Endothelial cell of umbilical vein (primary cell): ENCODE data around the gene TLCD5. TPM values are rescaled to one million over a fixed set of nuclear protein-coding genes. Genes with fewer than 3 reads are reported as not detected.

Source experiments
- BruUV-seq: library from RNA; stranded (reverse); fragments of 400-500 nt; replicated peaks from 2 replicates; lab custom pipeline; 2021; lab: Mats Ljungman, UMichigan
- CTCF ChIA-PET: fragments of 300-600, 350-600 bp; sonication (Branson Sonifier 250); formaldehyde crosslinking; loops from one replicate; lab custom pipeline; 2021; ENCODE audit warnings: antibody characterized with exemption, inconsistent platforms; lab: Charles Lee
- POLR2A ChIA-PET: fragments of 300-600, 350-600 bp; sonication (Branson Sonifier 250); formaldehyde crosslinking; loops from one replicate; lab custom pipeline; 2021; ENCODE audit warnings: antibody characterized with exemption, inconsistent platforms; lab: Charles Lee
- DNase-seq: peaks from one replicate; pipeline ENCODE4 v3.0.0-alpha.2; 2011; ENCODE audit warnings: low read depth, low spot score
- FAIRE-seq: peaks from 2 replicates; lab custom pipeline; 2011; peaks lifted over from hg19 to GRCh38; lab: Jason Lieb, UNC
- H2AFZ ChIP-seq: 2 replicates; pipeline ENCODE4 v1.6.0; 2012; ENCODE audit warnings: low read depth, low read length, control low read depth, inconsistent platforms
- H3K27ac ChIP-seq: 2 replicates; pipeline ENCODE4 v1.5.1; 2011; ENCODE audit warnings: low read depth, mild to moderate bottlenecking, control low read depth, low read length, moderate library complexity; ENCODE audit not compliant: insufficient read depth
- H3K27me3 ChIP-seq, 2 experiments: 2 replicates each; pipeline versions ENCODE4 v1.6.0 to v1.6.1; 2011; ENCODE audit warnings: low read length in 2 of 2, mixed read lengths in 1 of 2; ENCODE audit not compliant: control insufficient read depth in 2 of 2, insufficient read depth in 2 of 2
- H3K36me3 ChIP-seq, 2 experiments: 2 replicates in 1 of 2; 3 replicates in 1 of 2; pipeline ENCODE4 v1.5.1; 2011; ENCODE audit warnings: low read length in 2 of 2, mild to moderate bottlenecking in 1 of 2, moderate library complexity in 1 of 2; ENCODE audit not compliant: control insufficient read depth in 2 of 2, insufficient read depth in 2 of 2; ENCODE audit errors: extremely low read depth in 1 of 2
- H3K4me1 ChIP-seq: 3 replicates; pipeline ENCODE4 v1.5.1; 2011; ENCODE audit warnings: mild to moderate bottlenecking, low read length; ENCODE audit not compliant: control insufficient read depth, insufficient read depth; ENCODE audit errors: extremely low read depth
- H3K4me2 ChIP-seq: 2 replicates; pipeline ENCODE4 v1.6.1; 2011; ENCODE audit warnings: low read length, control low read depth, mixed read lengths; ENCODE audit not compliant: insufficient read depth
- H3K4me3 ChIP-seq, 3 experiments: fragments of 200-600 bp in 1 of 3; sonication (generic), shearing (Covaris generic) in 1 of 3; replicated peaks in 1 of 3; 2 replicates each; pipeline ENCODE4 v1.5.1; 2011 to 2016; ENCODE audit warnings: control low read depth in 3 of 3, low read length in 3 of 3, mild to moderate bottlenecking in 2 of 3, inconsistent platforms in 1 of 3, low read depth in 1 of 3, moderate library complexity in 1 of 3; ENCODE audit not compliant: insufficient read depth in 1 of 3
- H3K79me2 ChIP-seq: 2 replicates; pipeline ENCODE4 v1.6.0; 2012; ENCODE audit warnings: low read length, inconsistent platforms; ENCODE audit not compliant: control insufficient read depth, insufficient read depth
- H3K9ac ChIP-seq: replicated peaks from 2 replicates; pipeline ENCODE3; 2011; ENCODE audit warnings: low read length, control low read depth; ENCODE audit not compliant: insufficient read depth; ENCODE audit errors: extremely low read depth
- H3K9me1 ChIP-seq: replicated peaks from 3 replicates; pipeline ENCODE4 v1.6.0; 2011; ENCODE audit warnings: mild to moderate bottlenecking, low read length; ENCODE audit not compliant: control insufficient read depth, insufficient read depth; ENCODE audit errors: extremely low read depth
- H3K9me3 ChIP-seq: replicated peaks from 2 replicates; pipeline ENCODE4 v1.5.1; 2012; ENCODE audit warnings: low read length, inconsistent platforms; ENCODE audit not compliant: control insufficient read depth, insufficient read depth
- H4K20me1 ChIP-seq: replicated peaks from 2 replicates; pipeline ENCODE3; 2011; ENCODE audit warnings: mild to moderate bottlenecking, low read length; ENCODE audit not compliant: control insufficient read depth, insufficient read depth; ENCODE audit errors: extremely low read depth
- CTCF ChIP-seq, 2 donors: IDR thresholded peaks; 1 replicate in 1 of 2; 2 replicates in 1 of 2; pipeline ENCODE4 v1.5.1; 2011; ENCODE audit warnings: low read length in 2 of 2, mild to moderate bottlenecking in 2 of 2, moderate library complexity in 2 of 2, control low read depth in 1 of 2, inconsistent platforms in 1 of 2, low read depth in 1 of 2; ENCODE audit not compliant: insufficient read depth in 1 of 2; ENCODE audit errors: extremely low read depth in 1 of 2
- EZH2 ChIP-seq: IDR thresholded peaks from 2 replicates; pipeline ENCODE4 v1.6.1; 2012; ENCODE audit warnings: borderline replicate concordance, low read depth, mild to moderate bottlenecking, moderate library complexity, low read length, inconsistent platforms; ENCODE audit not compliant: severe bottlenecking
- FOS ChIP-seq: IDR thresholded peaks from 2 replicates; pipeline ENCODE4 v1.6.1; 2011; ENCODE audit warnings: mild to moderate bottlenecking, low read length, moderate library complexity, borderline replicate concordance; ENCODE audit not compliant: insufficient read depth
- JUN ChIP-seq: IDR thresholded peaks from 2 replicates; pipeline ENCODE4 v1.6.1; 2011; ENCODE audit warnings: borderline replicate concordance, low read depth; ENCODE audit not compliant: insufficient read length, insufficient read depth
- MAX ChIP-seq: IDR thresholded peaks from 2 replicates; pipeline ENCODE4 v1.6.1; 2011; ENCODE audit not compliant: insufficient read depth, insufficient read length
- MYC ChIP-seq: IDR thresholded peaks from one replicate; pipeline ENCODE4 v1.6.1; 2011; ENCODE audit warnings: mild to moderate bottlenecking, low read depth, low read length
- POLR2A ChIP-seq: IDR thresholded peaks from 2 replicates; pipeline ENCODE4 v1.6.1; 2012; ENCODE audit warnings: low read depth, mild to moderate bottlenecking, control low read depth, low read length
- POLR2AphosphoS5 ChIP-seq: IDR thresholded peaks from 2 replicates; pipeline ENCODE4 v1.6.1; 2012; ENCODE audit warnings: low read depth, mild to moderate bottlenecking, control low read depth, low read length, moderate library complexity; ENCODE audit not compliant: insufficient read depth
- dilution Hi-C: fragments of 300-500 bp; cut with MboI; formaldehyde crosslinking; loops from one replicate; pipeline ENCODE4 v1.15.0; 2019; ENCODE audit warnings: low sequenced_read_pairs; ENCODE audit not compliant: extremely low pct_ligation_motif_present
- intact Hi-C: fragments of 100-400 bp; cut with micrococcal nuclease; formaldehyde crosslinking; loops from one replicate; pipeline ENCODE4 v1.10.0; 2022
- polyA plus RNA-seq, 4 experiments: library from polyadenylated mRNA; depleted of rRNA in 3 of 4; stranded (reverse) in 3 of 4; unstranded in 1 of 4; fragments of >200 nt; gene quantifications; 2 replicates each; pipeline versions ENCODE4 v1.2.1 to v1.2.3, GENCODE V29; 2011 to 2012; ENCODE audit warnings: missing spikeins in 1 of 4
- total RNA-seq: library from RNA; stranded (reverse); gene quantifications from 2 replicates; pipeline ENCODE4 v1.2.3, GENCODE V29; 2021

TLCD5 gene
- total and polyA plus RNA-seq, 2 donors (not counting 3 experiments of a cell fraction or from before 2014, with no cell fraction given) = 6.3 to 9.7 TPM

GRCh38 chr11:120303004-120303637 is 22.0 kb upstream of the TLCD5 start:
- no peaks in the 10 kb centered on the region for H3K79me2 ChIP-seq
- DNase-seq = peak; percentile 73
- FAIRE-seq = peak; percentile 96
- H3K27me3 ChIP-seq = peaks cover 0 to 6% of the 10 kb centered on the region in 2 experiments
- no TSS peak for BruUV-seq
- peak; percentile 96 to 99 for TF ChIP-seq CTCF (IDR thresholded peaks at IDR 0.05; ENCODE audit: extremely low read depth in 1 of 2, insufficient read depth in 1 of 2, low read depth in 1 of 2, low read length in 2 of 2)
- no peak for TF ChIP-seq EZH2
- no peak for TF ChIP-seq POLR2A
- TF ChIP-seq JUN = no peak
- H3K4me1 ChIP-seq = peaks cover 6% of the 10 kb centered on the region
- ChIA-PET CTCF (interaction anchor here (0.6 to 11.4 kb wide), 59 partner anchors 9 to 826 kb away, joined by 3 to 327 read pairs (median 5); partner anchors contain the start of genes ARHGEF12, GRIK4, OAF and POU2F3), POLR2A (interaction anchor here (0.9 kb wide), 1 partner anchor 70 kb away, joined by 3 read pairs; no protein-coding TSS in a partner anchor)
- H3K36me3 ChIP-seq = no peaks in the 10 kb centered on the region
- H3K9me3 ChIP-seq = no peaks in the 10 kb centered on the region
- H3K9me1 ChIP-seq = no peaks in the 10 kb centered on the region
- intact Hi-C loops = no loop called here
- no peak overlapping the region for H3K4me3 ChIP-seq
- no peak overlapping the region for H3K27ac ChIP-seq
- H3K9ac ChIP-seq = no peak overlapping the region
- no peaks in the 10 kb centered on the region for H4K20me1 ChIP-seq
- no peak overlapping the region for H2AFZ ChIP-seq
- H3K4me2 ChIP-seq = no peak overlapping the region
- dilution Hi-C loops = no loop called here

GRCh38 chr11:120304526-120304925 is 20.6 kb upstream of the TLCD5 start:
- Histone ChIP-seq H3K9ac (no peak overlapping the region), H3K4me2 (no peak overlapping the region), H4K20me1 (no peaks in the 10 kb centered on the region), H3K9me1 (no peaks in the 10 kb centered on the region), H3K36me3 (no peaks in the 10 kb centered on the region), H3K79me2 (no peaks in the 10 kb centered on the region), H3K9me3 (no peaks in the 10 kb centered on the region), H2AFZ (no peak overlapping the region), H3K4me3 (no peak overlapping the region), H3K4me1 (peaks cover 6% of the 10 kb centered on the region), H3K27me3 (peaks cover 0 to 3% of the 10 kb centered on the region in 2 experiments), H3K27ac (no peak overlapping the region)
- ChIA-PET CTCF (interaction anchor here (0.6 to 11.4 kb wide), 14 partner anchors 10 to 197 kb away, joined by 3 to 327 read pairs (median 22); partner anchors contain the start of gene POU2F3), POLR2A (no interaction called here)
- BruUV-seq = no TSS peak
- DNase-seq = no peak
- no peak for FAIRE-seq
- intact Hi-C loops (no loop called here), dilution Hi-C loops (no loop called here)
- TF ChIP-seq JUN = no peak
- no peak for TF ChIP-seq MYC
- no peak for TF ChIP-seq MAX
- TF ChIP-seq POLR2AphosphoS5 = no peak
- peak; percentile 16 for TF ChIP-seq FOS
- TF ChIP-seq EZH2 = no peak
